Neutrophil (primary cell): Measurements from ENCODE around the gene TLX2.

ENCODE experiments used
- H3K27ac ChIP-seq: fragments of 200-600 bp; sonication (generic); 2 replicates; pipeline ENCODE4 v1.5.1; 2016; ENCODE audit warnings: mild to moderate bottlenecking, moderate library complexity
- H3K27me3 ChIP-seq: fragments of 200-600 bp; sonication (generic); 2 replicates; pipeline ENCODE4 v1.6.0; 2016; ENCODE audit warnings: mild to moderate bottlenecking
- H3K36me3 ChIP-seq: fragments of 200-600 bp; sonication (generic); 2 replicates; pipeline ENCODE4 v1.5.1; 2017
- H3K4me1 ChIP-seq, 2 experiments: fragments of 200-600 bp in 1 of 2; sonication (generic) in 1 of 2; 1 replicate in 1 of 2; 2 replicates in 1 of 2; pipeline versions ENCODE4 v1.5.1 to v1.6.1; 2013 to 2016; ENCODE audit warnings: low read depth in 1 of 2, low read length in 1 of 2, mild to moderate bottlenecking in 1 of 2, moderate library complexity in 1 of 2; ENCODE audit not compliant: control insufficient read depth in 1 of 2, insufficient read depth in 1 of 2
- H3K4me3 ChIP-seq, 2 experiments: fragments of 200-600 bp in 1 of 2; sonication (generic) in 1 of 2; 1 replicate in 1 of 2; 2 replicates in 1 of 2; pipeline ENCODE4 v1.5.1; 2013 to 2016; ENCODE audit warnings: low read depth in 1 of 2, low read length in 1 of 2, mild to moderate bottlenecking in 1 of 2, moderate library complexity in 1 of 2
- H3K9me3 ChIP-seq: fragments of 200-600 bp; sonication (generic); 2 replicates; pipeline ENCODE4 v1.5.1; 2016
- CTCF ChIP-seq: fragments of 200-600 bp; sonication (generic); IDR thresholded peaks from 2 replicates; pipeline ENCODE4 v1.5.1; 2016; ENCODE audit warnings: antibody characterized with exemption

The TLX2 gene

GRCh38 chr2:74529357-74530238 is 15.3 kb downstream of the TLX2 start, which contains the start of the genes AUP1 and HTRA2:
TSS of gene AUP1 (minus strand) at chr2:74529706. CDS start at chr2:74529629, 77 bp downstream.
TSS of gene HTRA2 (plus strand) at chr2:74529933. CDS start at chr2:74530007, 74 bp downstream.
- H3K4me3 ChIP-seq = peak within 1 kb of the TSS; percentile 74 to 97
- peak; percentile 37 for TF ChIP-seq CTCF
- no peaks in the 10 kb centered on the region for H3K9me3 ChIP-seq
- peak within 1 kb of the TSS; percentile 94 for H3K27ac ChIP-seq
- peaks cover 46% of the 10 kb centered on the region for H3K36me3 ChIP-seq
- H3K27me3 ChIP-seq = no peaks in the 10 kb centered on the region
- H3K4me1 ChIP-seq = peaks cover 32 to 33% of the 10 kb centered on the region in 2 experiments

GRCh38 chr2:74530239-74531187 is 16.3 kb downstream of the TLX2 start:
- no peak for TF ChIP-seq CTCF
- peaks cover 45% of the 10 kb centered on the region for H3K36me3 ChIP-seq
- peak overlapping the region; percentile 74 to 97 for H3K4me3 ChIP-seq
- peak overlapping the region; percentile 94 for H3K27ac ChIP-seq
- no peaks in the 10 kb centered on the region for H3K27me3 ChIP-seq
- H3K4me1 ChIP-seq = peaks cover 32 to 33% of the 10 kb centered on the region in 2 experiments
- no peaks in the 10 kb centered on the region for H3K9me3 ChIP-seq

- Histone ChIP-seq H3K4me1 (peaks cover 32 to 33% of the 10 kb centered on the region in 2 experiments), H3K9me3 (no peaks in the 10 kb centered on the region), H3K4me3 (no peak overlapping the region), H3K27me3 (no peaks in the 10 kb centered on the region), H3K36me3 (peaks cover 33% of the 10 kb centered on the region), H3K27ac (no peak overlapping the region)
- TF ChIP-seq CTCF = no peak
These were observed 17.4 kb downstream of the TLX2 start for GRCh38 chr2:74531666-74532065.

GRCh38 chr2:74532222-74532621 is 18.0 kb downstream of the TLX2 start:
- H3K4me3 ChIP-seq = no peak overlapping the region

More at GRCh38 chr2:74532222-74532621, 18.0 kb downstream of the TLX2 start:
- Histone ChIP-seq H3K36me3 (peaks cover 28% of the 10 kb centered on the region), H3K27ac (no peak overlapping the region), H3K4me1 (peaks cover 32 to 33% of the 10 kb centered on the region in 2 experiments), H3K9me3 (no peaks in the 10 kb centered on the region), H3K27me3 (no peaks in the 10 kb centered on the region)
- no peak for TF ChIP-seq CTCF
